GM19099 (cell line): ENCODE measurements around the gene SATB1.

Source experiments
- POLR2A ChIP-seq: IDR thresholded peaks from 3 replicates; pipeline ENCODE4 v1.6.1; 2011; ENCODE audit warnings: low read depth; ENCODE audit not compliant: insufficient read length; ENCODE audit errors: extremely low read depth

Gene SATB1

GRCh38 chr3:18424729-18425640 is at the start of gene SATB1:
Gene SATB1, minus strand, starts transcription at chr3:18425339. Its CDS starts 4,372 bp downstream, at chr3:18420967.
- TF ChIP-seq POLR2A = no peak

- TF ChIP-seq POLR2A = no peak
Observed at GRCh38 chr3:18474202-18474601, 49.1 kb upstream of the SATB1 start.

GRCh38 chr3:18469775-18470174 is 44.6 kb upstream of the SATB1 start:
- no peak for TF ChIP-seq POLR2A

GRCh38 chr3:18466136-18466535 is 41.0 kb upstream of the SATB1 start:
- no peak for TF ChIP-seq POLR2A

- no peak for TF ChIP-seq POLR2A
Observed at GRCh38 chr3:18454766-18455165, 29.6 kb upstream of the SATB1 start.

- TF ChIP-seq POLR2A = no peak
Observed at GRCh38 chr3:18447720-18448119, 22.6 kb upstream of the SATB1 start.

- TF ChIP-seq POLR2A = no peak
Observed at GRCh38 chr3:18446149-18446825, 21.1 kb upstream of the SATB1 start.

GRCh38 chr3:18445401-18446148 is 20.4 kb upstream of the SATB1 start:
- no peak for TF ChIP-seq POLR2A

- no peak for TF ChIP-seq POLR2A
Observed at GRCh38 chr3:18444595-18445400, 19.7 kb upstream of the SATB1 start.

GRCh38 chr3:18443665-18444594 is 18.8 kb upstream of the SATB1 start:
- no peak for TF ChIP-seq POLR2A

- no peak for TF ChIP-seq POLR2A
Observed at GRCh38 chr3:18442756-18443664, 17.9 kb upstream of the SATB1 start.

- TF ChIP-seq POLR2A = no peak
Observed at GRCh38 chr3:18441551-18441950, 16.4 kb upstream of the SATB1 start.
